GM23338 (cell line): Measurements from ENCODE around the gene RARRES2.

Source experiments
- CREB1 ChIP-seq: fragments of 250-450 bp; sonication (Bioruptor Pico); IDR thresholded peaks from 2 replicates; pipeline ENCODE4 v1.5.0; 2020; ENCODE audit warnings: low read depth, mild to moderate bottlenecking, moderate library complexity
- EZH2 ChIP-seq: fragments of 200-600 bp; sonication (generic); IDR thresholded peaks from one replicate; pipeline ENCODE4 v1.8.0; 2017; ENCODE audit warnings: antibody characterized with exemption, mild to moderate bottlenecking, low read depth; ENCODE audit not compliant: unreplicated experiment
- EZH2phosphoT487 ChIP-seq: fragments of 200-600 bp; sonication (generic); IDR thresholded peaks from one replicate; pipeline ENCODE4 v1.8.1; 2018; ENCODE audit warnings: antibody characterized with exemption; ENCODE audit not compliant: unreplicated experiment
- JUNB ChIP-seq: IDR thresholded peaks from one replicate; pipeline ENCODE4 v1.6.1; 2016; ENCODE audit warnings: antibody characterized with exemption; ENCODE audit not compliant: unreplicated experiment
- NANOG ChIP-seq: IDR thresholded peaks from 2 replicates; pipeline ENCODE4 v1.6.1; 2016; ENCODE audit warnings: antibody characterized with exemption, borderline replicate concordance
- POLR2AphosphoS5 ChIP-seq: IDR thresholded peaks from 2 replicates; pipeline ENCODE4 v1.6.1; 2016; ENCODE audit warnings: antibody characterized with exemption, low read depth
- STAT1 ChIP-seq: IDR thresholded peaks from one replicate; pipeline ENCODE4 v1.6.1; 2016; ENCODE audit warnings: antibody characterized with exemption; ENCODE audit not compliant: unreplicated experiment
- ZNF114 ChIP-seq: fragments of 250-450 bp; sonication (Bioruptor Pico); IDR thresholded peaks from 2 replicates; pipeline ENCODE4 v1.5.0; 2020; ENCODE audit warnings: mild to moderate bottlenecking, moderate library complexity
- ZNF331 ChIP-seq: fragments of 250-450 bp; sonication (Bioruptor Pico); IDR thresholded peaks from 2 replicates; pipeline ENCODE4 v1.5.0; 2020; ENCODE audit warnings: low read depth, mild to moderate bottlenecking, moderate library complexity
- TF ChIP-seq, protein P1 (sequence below), 2 experiments: fragments of 200-600 bp in 1 of 2; sonication (generic) in 1 of 2; conservative IDR thresholded peaks; 2 replicates each; pipeline versions ENCODE4 v1.5.1 to v1.6.1; 2016 to 2017; ENCODE audit warnings: antibody characterized with exemption in 2 of 2, low read depth in 2 of 2, mild to moderate bottlenecking in 2 of 2, moderate library complexity in 1 of 2
- TF ChIP-seq, protein P2 (sequence below): IDR thresholded peaks from one replicate; pipeline ENCODE4 v1.6.1; 2018; ENCODE audit warnings: antibody characterized with exemption; ENCODE audit not compliant: unreplicated experiment
- TF ChIP-seq, protein P3 (sequence below): IDR thresholded peaks from 2 replicates; pipeline ENCODE4 v1.6.1; 2016; ENCODE audit warnings: antibody characterized with exemption

DNA sequence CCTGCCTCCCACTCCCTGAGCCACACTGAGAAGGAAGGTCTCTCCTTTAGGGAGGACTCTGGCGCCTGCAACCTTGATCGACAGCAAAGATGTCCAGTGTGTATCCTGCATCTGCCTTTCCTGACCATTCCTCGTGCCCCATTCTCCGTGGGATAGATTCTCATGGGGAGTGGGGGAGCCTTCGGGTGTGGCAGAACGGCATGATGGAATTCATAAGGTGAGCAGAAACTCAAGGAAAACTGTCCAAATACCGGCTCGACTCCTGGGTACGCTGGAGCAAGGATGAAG is 636 bp upstream of the RARRES2 start:
- TF ChIP-seq, protein P1, sequence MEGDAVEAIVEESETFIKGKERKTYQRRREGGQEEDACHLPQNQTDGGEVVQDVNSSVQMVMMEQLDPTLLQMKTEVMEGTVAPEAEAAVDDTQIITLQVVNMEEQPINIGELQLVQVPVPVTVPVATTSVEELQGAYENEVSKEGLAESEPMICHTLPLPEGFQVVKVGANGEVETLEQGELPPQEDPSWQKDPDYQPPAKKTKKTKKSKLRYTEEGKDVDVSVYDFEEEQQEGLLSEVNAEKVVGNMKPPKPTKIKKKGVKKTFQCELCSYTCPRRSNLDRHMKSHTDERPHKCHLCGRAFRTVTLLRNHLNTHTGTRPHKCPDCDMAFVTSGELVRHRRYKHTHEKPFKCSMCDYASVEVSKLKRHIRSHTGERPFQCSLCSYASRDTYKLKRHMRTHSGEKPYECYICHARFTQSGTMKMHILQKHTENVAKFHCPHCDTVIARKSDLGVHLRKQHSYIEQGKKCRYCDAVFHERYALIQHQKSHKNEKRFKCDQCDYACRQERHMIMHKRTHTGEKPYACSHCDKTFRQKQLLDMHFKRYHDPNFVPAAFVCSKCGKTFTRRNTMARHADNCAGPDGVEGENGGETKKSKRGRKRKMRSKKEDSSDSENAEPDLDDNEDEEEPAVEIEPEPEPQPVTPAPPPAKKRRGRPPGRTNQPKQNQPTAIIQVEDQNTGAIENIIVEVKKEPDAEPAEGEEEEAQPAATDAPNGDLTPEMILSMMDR (conservative IDR thresholded peaks at IDR 0.05; ENCODE audit: low read depth in 2 of 2) = no peak
- TF ChIP-seq CREB1 (no peak), NANOG (no peak), ZNF331 (CRISPR knock-in tag) (no peak), EZH2 (no peak), EZH2phosphoT487 (no peak), POLR2AphosphoS5 (no peak), JUNB (no peak), STAT1 (no peak), ZNF114 (CRISPR knock-in tag) (no peak)
- TF ChIP-seq, protein P2, sequence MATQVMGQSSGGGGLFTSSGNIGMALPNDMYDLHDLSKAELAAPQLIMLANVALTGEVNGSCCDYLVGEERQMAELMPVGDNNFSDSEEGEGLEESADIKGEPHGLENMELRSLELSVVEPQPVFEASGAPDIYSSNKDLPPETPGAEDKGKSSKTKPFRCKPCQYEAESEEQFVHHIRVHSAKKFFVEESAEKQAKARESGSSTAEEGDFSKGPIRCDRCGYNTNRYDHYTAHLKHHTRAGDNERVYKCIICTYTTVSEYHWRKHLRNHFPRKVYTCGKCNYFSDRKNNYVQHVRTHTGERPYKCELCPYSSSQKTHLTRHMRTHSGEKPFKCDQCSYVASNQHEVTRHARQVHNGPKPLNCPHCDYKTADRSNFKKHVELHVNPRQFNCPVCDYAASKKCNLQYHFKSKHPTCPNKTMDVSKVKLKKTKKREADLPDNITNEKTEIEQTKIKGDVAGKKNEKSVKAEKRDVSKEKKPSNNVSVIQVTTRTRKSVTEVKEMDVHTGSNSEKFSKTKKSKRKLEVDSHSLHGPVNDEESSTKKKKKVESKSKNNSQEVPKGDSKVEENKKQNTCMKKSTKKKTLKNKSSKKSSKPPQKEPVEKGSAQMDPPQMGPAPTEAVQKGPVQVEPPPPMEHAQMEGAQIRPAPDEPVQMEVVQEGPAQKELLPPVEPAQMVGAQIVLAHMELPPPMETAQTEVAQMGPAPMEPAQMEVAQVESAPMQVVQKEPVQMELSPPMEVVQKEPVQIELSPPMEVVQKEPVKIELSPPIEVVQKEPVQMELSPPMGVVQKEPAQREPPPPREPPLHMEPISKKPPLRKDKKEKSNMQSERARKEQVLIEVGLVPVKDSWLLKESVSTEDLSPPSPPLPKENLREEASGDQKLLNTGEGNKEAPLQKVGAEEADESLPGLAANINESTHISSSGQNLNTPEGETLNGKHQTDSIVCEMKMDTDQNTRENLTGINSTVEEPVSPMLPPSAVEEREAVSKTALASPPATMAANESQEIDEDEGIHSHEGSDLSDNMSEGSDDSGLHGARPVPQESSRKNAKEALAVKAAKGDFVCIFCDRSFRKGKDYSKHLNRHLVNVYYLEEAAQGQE = no peak
- TF ChIP-seq, protein P3, sequence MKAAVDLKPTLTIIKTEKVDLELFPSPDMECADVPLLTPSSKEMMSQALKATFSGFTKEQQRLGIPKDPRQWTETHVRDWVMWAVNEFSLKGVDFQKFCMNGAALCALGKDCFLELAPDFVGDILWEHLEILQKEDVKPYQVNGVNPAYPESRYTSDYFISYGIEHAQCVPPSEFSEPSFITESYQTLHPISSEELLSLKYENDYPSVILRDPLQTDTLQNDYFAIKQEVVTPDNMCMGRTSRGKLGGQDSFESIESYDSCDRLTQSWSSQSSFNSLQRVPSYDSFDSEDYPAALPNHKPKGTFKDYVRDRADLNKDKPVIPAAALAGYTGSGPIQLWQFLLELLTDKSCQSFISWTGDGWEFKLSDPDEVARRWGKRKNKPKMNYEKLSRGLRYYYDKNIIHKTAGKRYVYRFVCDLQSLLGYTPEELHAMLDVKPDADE = no peak
